Keratinocyte (primary cell): ENCODE measurements around the gene CELSR1. TPM values are rescaled to one million over a fixed set of nuclear protein-coding genes. Genes with fewer than 3 reads are reported as not detected.

Experiments used
- DNase-seq: peaks from one replicate; pipeline ENCODE4 v3.0.0-alpha.2; 2011; ENCODE audit warnings: low read depth, missing footprints, low spot score
- FAIRE-seq: peaks from 2 replicates; lab custom pipeline; 2011; peaks lifted over from hg19 to GRCh38; lab: Jason Lieb, UNC
- H2AFZ ChIP-seq: 2 replicates; pipeline ENCODE4 v1.6.0; 2012; ENCODE audit warnings: low read length, control low read depth, inconsistent platforms; ENCODE audit not compliant: control insufficient read depth
- H3K27ac ChIP-seq: 2 replicates; pipeline ENCODE4 v1.5.1; 2011; ENCODE audit warnings: low read length; ENCODE audit not compliant: control insufficient read depth, insufficient read depth
- H3K27me3 ChIP-seq: 3 replicates; pipeline ENCODE4 v1.6.0; 2011; ENCODE audit warnings: low read length; ENCODE audit not compliant: control insufficient read depth, insufficient read depth; ENCODE audit errors: extremely low read depth
- H3K36me3 ChIP-seq, 2 experiments: 2 replicates in 1 of 2; 3 replicates in 1 of 2; pipeline ENCODE4 v1.5.1; 2011; ENCODE audit warnings: low read length in 2 of 2, mild to moderate bottlenecking in 1 of 2; ENCODE audit not compliant: control insufficient read depth in 2 of 2, insufficient read depth in 2 of 2; ENCODE audit errors: extremely low read depth in 1 of 2
- H3K4me1 ChIP-seq: 3 replicates; pipeline ENCODE4 v1.5.1; 2011; ENCODE audit warnings: low read length; ENCODE audit not compliant: control insufficient read depth, insufficient read depth; ENCODE audit errors: extremely low read depth
- H3K4me2 ChIP-seq: 3 replicates; pipeline ENCODE4 v1.6.0; 2011; ENCODE audit warnings: low read depth, low read length; ENCODE audit not compliant: control insufficient read depth, insufficient read depth; ENCODE audit errors: extremely low read depth
- H3K4me3 ChIP-seq, 3 experiments: fragments of 200-600 bp in 1 of 3; sonication (generic) in 1 of 3; 2 replicates in 2 of 3; 3 replicates in 1 of 3; pipeline ENCODE4 v1.5.1; 2011 to 2016; ENCODE audit warnings: low read length in 3 of 3, mild to moderate bottlenecking in 3 of 3, control low read depth in 2 of 3, inconsistent platforms in 1 of 3, low read depth in 1 of 3, mixed read lengths in 1 of 3, mixed run types in 1 of 3, moderate library complexity in 1 of 3; ENCODE audit not compliant: control insufficient read depth in 2 of 3, insufficient read depth in 2 of 3; ENCODE audit errors: extremely low read depth in 1 of 3
- H3K79me2 ChIP-seq: 2 replicates; pipeline ENCODE4 v1.6.0; 2012; ENCODE audit warnings: low read length; ENCODE audit not compliant: control insufficient read depth, insufficient read depth
- H3K9ac ChIP-seq: 3 replicates; pipeline ENCODE4 v1.6.0; 2011; ENCODE audit warnings: low read length; ENCODE audit not compliant: control insufficient read depth, insufficient read depth; ENCODE audit errors: extremely low read depth
- H3K9me1 ChIP-seq: 3 replicates; pipeline ENCODE4 v1.6.0; 2011; ENCODE audit warnings: low read length; ENCODE audit not compliant: control insufficient read depth, insufficient read depth; ENCODE audit errors: extremely low read depth
- H3K9me3 ChIP-seq: 2 replicates; pipeline ENCODE4 v1.5.1; 2012; ENCODE audit warnings: low read depth, low read length; ENCODE audit not compliant: control insufficient read depth
- H4K20me1 ChIP-seq: 3 replicates; pipeline ENCODE4 v1.6.0; 2011; ENCODE audit warnings: low read length; ENCODE audit not compliant: control insufficient read depth, insufficient read depth; ENCODE audit errors: extremely low read depth
- EZH2 ChIP-seq: IDR thresholded peaks from one replicate; pipeline ENCODE4 v1.6.1; 2012; ENCODE audit warnings: inconsistent platforms, mild to moderate bottlenecking, low read length, moderate library complexity
- dilution Hi-C: fragments of 300-500 bp; cut with MboI; formaldehyde crosslinking; loops from one replicate; pipeline ENCODE4 v1.7.0; 2020; ENCODE audit warnings: low sequenced_read_pairs; ENCODE audit not compliant: extremely low pct_ligation_motif_present
- polyA plus RNA-seq, 5 experiments: library from polyadenylated mRNA; depleted of rRNA in 3 of 5; stranded (reverse) in 3 of 5; stranded (forward) in 1 of 5; unstranded in 1 of 5; fragments of >200 nt; gene quantifications; 1 replicate in 1 of 5; 2 replicates in 3 of 5; 3 replicates in 1 of 5; pipeline versions ENCODE4 v1.2.1 to v1.2.3, GENCODE V29; 2011 to 2012; ENCODE audit warnings: missing spikeins in 2 of 5, low read depth in 1 of 5, low replicate concordance in 1 of 5
- TF ChIP-seq, protein P1 (sequence below), 3 experiments: IDR thresholded peaks in 1 of 3; conservative IDR thresholded peaks in 1 of 3; optimal IDR thresholded peaks in 1 of 3; 2 replicates in 2 of 3; 3 replicates in 1 of 3; pipeline versions ENCODE3 to v1.5.1; 2011; ENCODE audit warnings: low read length in 3 of 3, mild to moderate bottlenecking in 3 of 3, moderate library complexity in 2 of 3, control low read depth in 1 of 3, inconsistent platforms in 1 of 3; ENCODE audit not compliant: insufficient read depth in 2 of 3; ENCODE audit errors: extremely low read depth in 1 of 3

CELSR1 gene
- polyA plus RNA-seq, 1 donor (not counting 4 experiments of a cell fraction or from before 2014, with no cell fraction given): 16.1 TPM

DNA sequence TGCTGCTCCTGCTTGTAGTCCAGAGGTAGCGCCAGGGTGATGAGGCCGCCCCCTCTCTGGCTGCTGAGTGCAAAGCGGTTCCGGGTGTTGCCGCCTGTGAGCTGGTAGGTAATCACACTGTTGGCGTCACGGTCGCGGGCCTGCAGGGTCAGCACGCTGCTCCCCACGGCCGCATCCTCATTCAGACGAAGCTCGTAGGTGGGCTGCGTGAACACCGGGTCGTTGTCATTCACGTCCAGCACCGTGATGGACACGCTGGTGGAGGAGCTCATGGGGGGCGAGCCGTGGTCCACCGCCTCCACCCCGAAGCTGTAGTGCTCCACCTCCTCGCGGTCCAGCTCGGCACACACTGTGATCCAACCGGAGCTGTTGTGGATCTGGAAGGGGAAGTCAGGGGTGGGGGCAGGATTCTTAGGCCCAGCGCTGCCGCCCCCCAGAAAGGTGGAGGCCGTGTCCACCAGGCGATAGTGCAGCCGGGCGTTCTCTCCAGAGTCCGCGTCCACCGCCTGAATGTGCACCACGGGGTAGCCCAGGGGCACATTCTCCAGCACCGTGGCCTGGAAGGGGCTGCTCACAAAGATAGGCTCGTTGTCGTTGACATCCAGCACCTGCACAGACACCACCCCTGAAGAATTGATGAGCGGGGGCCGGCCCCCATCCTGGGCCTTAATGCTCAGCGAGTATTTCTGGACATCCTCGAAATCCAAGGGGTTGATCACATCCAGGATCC, 2.4 kb downstream of the CELSR1 start:
- Histone ChIP-seq H3K4me1 (peaks cover 43% of the 10 kb centered on the region), H3K9me1 (no peaks in the 10 kb centered on the region), H3K4me3 (no peak overlapping the region), H3K36me3 (peaks cover 1 to 10% of the 10 kb centered on the region in 2 experiments), H4K20me1 (peaks cover 6% of the 10 kb centered on the region), H3K79me2 (peaks cover 56% of the 10 kb centered on the region), H3K9ac (no peak overlapping the region), H3K4me2 (no peak overlapping the region), H3K27ac (no peak overlapping the region), H2AFZ (no peak overlapping the region), H3K27me3 (no peaks in the 10 kb centered on the region), H3K9me3 (peaks cover 8% of the 10 kb centered on the region)
- dilution Hi-C loops: no loop called here
- TF ChIP-seq, protein P1, sequence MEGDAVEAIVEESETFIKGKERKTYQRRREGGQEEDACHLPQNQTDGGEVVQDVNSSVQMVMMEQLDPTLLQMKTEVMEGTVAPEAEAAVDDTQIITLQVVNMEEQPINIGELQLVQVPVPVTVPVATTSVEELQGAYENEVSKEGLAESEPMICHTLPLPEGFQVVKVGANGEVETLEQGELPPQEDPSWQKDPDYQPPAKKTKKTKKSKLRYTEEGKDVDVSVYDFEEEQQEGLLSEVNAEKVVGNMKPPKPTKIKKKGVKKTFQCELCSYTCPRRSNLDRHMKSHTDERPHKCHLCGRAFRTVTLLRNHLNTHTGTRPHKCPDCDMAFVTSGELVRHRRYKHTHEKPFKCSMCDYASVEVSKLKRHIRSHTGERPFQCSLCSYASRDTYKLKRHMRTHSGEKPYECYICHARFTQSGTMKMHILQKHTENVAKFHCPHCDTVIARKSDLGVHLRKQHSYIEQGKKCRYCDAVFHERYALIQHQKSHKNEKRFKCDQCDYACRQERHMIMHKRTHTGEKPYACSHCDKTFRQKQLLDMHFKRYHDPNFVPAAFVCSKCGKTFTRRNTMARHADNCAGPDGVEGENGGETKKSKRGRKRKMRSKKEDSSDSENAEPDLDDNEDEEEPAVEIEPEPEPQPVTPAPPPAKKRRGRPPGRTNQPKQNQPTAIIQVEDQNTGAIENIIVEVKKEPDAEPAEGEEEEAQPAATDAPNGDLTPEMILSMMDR (optimal IDR thresholded peaks at IDR 0.05 in 1 of 3, IDR thresholded peaks at IDR 0.05 in 1 of 3, conservative IDR thresholded peaks at IDR 0.05 in 1 of 3; ENCODE audit: extremely low read depth in 1 of 3, insufficient read depth in 2 of 3, low read length in 3 of 3): no peak
- no peak for TF ChIP-seq EZH2
- no peak for DNase-seq
- FAIRE-seq: no peak

- Histone ChIP-seq H3K9me3 (peaks cover 8% of the 10 kb centered on the region), H3K27me3 (no peaks in the 10 kb centered on the region), H3K27ac (no peak overlapping the region), H4K20me1 (peaks cover 6% of the 10 kb centered on the region), H3K36me3 (peaks cover 1 to 10% of the 10 kb centered on the region in 2 experiments), H3K4me3 (no peak overlapping the region), H3K79me2 (peaks cover 64% of the 10 kb centered on the region), H2AFZ (no peak overlapping the region), H3K9me1 (no peaks in the 10 kb centered on the region), H3K9ac (no peak overlapping the region), H3K4me1 (peaks cover 39% of the 10 kb centered on the region), H3K4me2 (no peak overlapping the region)
- dilution Hi-C loops: no loop called here
- no peak for TF ChIP-seq EZH2
- TF ChIP-seq, protein P1 (optimal IDR thresholded peaks at IDR 0.05 in 1 of 3, IDR thresholded peaks at IDR 0.05 in 1 of 3, conservative IDR thresholded peaks at IDR 0.05 in 1 of 3; ENCODE audit: extremely low read depth in 1 of 3, insufficient read depth in 2 of 3, low read length in 3 of 3): no peak
- DNase-seq: no peak
- FAIRE-seq: no peak
Observed at GRCh38 chr22:46534177-46534776, 3.1 kb downstream of the CELSR1 start.
